Measurements from ENCODE around the gene ATE1. TPM values are rescaled to one million over a fixed set of nuclear protein-coding genes. Genes with fewer than 3 reads are reported as not detected.

ATE1 gene
- total RNA-seq, 1 donor from 2014 or later, result 27.6 TPM

GRCh38 chr10:121879476-121879875 is 48.4 kb downstream of the ATE1 start:
- DNase-seq (ENCODE audit: low read depth, low spot score), result no peak
- H3K9me3 Mint-ChIP-seq, result no peaks in the 10 kb centered on the region
- H3K36me3 Mint-ChIP-seq (ENCODE audit: low read depth), result peaks cover 7% of the 10 kb centered on the region
- H3K4me1 Mint-ChIP-seq, result peaks cover 16% of the 10 kb centered on the region
- H3K4me3 Mint-ChIP-seq, result no peak overlapping the region
- no peak overlapping the region for H3K27ac Mint-ChIP-seq (ENCODE audit: unreplicated experiment)
- no peak for TF ChIP-seq CTCF (conservative IDR thresholded peaks at IDR 0.05)
- H3K27me3 Mint-ChIP-seq (ENCODE audit: low read depth), result no peaks in the 10 kb centered on the region

GRCh38 chr10:121873236-121873635 is 54.6 kb downstream of the ATE1 start:
- no peak for TF ChIP-seq CTCF (conservative IDR thresholded peaks at IDR 0.05)
- Mint-ChIP-seq H3K27me3 (ENCODE audit: low read depth) (no peaks in the 10 kb centered on the region), H3K4me1 (peaks cover 14% of the 10 kb centered on the region), H3K27ac (ENCODE audit: unreplicated experiment) (no peak overlapping the region), H3K36me3 (ENCODE audit: low read depth) (peaks cover 16% of the 10 kb centered on the region), H3K9me3 (no peaks in the 10 kb centered on the region), H3K4me3 (no peak overlapping the region)
- DNase-seq (ENCODE audit: low read depth, low spot score), result no peak

- no peak for DNase-seq (ENCODE audit: low read depth, low spot score)
- Mint-ChIP-seq H3K4me3 (no peak overlapping the region), H3K27ac (ENCODE audit: unreplicated experiment) (no peak overlapping the region), H3K27me3 (ENCODE audit: low read depth) (no peaks in the 10 kb centered on the region), H3K9me3 (no peaks in the 10 kb centered on the region), H3K4me1 (peaks cover 14% of the 10 kb centered on the region), H3K36me3 (ENCODE audit: low read depth) (peaks cover 14% of the 10 kb centered on the region)
- no peak for TF ChIP-seq CTCF (conservative IDR thresholded peaks at IDR 0.05)
Observed at GRCh38 chr10:121870413-121870812, 57.4 kb downstream of the ATE1 start.

- Mint-ChIP-seq H3K9me3 (peaks cover 4% of the 10 kb centered on the region), H3K27me3 (ENCODE audit: low read depth) (no peaks in the 10 kb centered on the region), H3K27ac (ENCODE audit: unreplicated experiment) (no peak overlapping the region), H3K4me1 (peaks cover 15% of the 10 kb centered on the region), H3K4me3 (no peak overlapping the region), H3K36me3 (ENCODE audit: low read depth) (peaks cover 25% of the 10 kb centered on the region)
- DNase-seq (ENCODE audit: low read depth, low spot score), result no peak
- no peak for TF ChIP-seq CTCF (conservative IDR thresholded peaks at IDR 0.05)
Observed at GRCh38 chr10:121865554-121865953, 62.3 kb downstream of the ATE1 start.

GRCh38 chr10:121864653-121865052 is 63.2 kb downstream of the ATE1 start:
- DNase-seq (ENCODE audit: low read depth, low spot score), result no peak
- H3K4me3 Mint-ChIP-seq, result no peak overlapping the region
- peaks cover 19% of the 10 kb centered on the region for H3K4me1 Mint-ChIP-seq
- H3K27ac Mint-ChIP-seq (ENCODE audit: unreplicated experiment), result no peak overlapping the region
- peaks cover 25% of the 10 kb centered on the region for H3K36me3 Mint-ChIP-seq (ENCODE audit: low read depth)
- H3K27me3 Mint-ChIP-seq (ENCODE audit: low read depth), result no peaks in the 10 kb centered on the region
- H3K9me3 Mint-ChIP-seq, result peaks cover 4% of the 10 kb centered on the region
- no peak for TF ChIP-seq CTCF (conservative IDR thresholded peaks at IDR 0.05)

GRCh38 chr10:121864168-121864567 is 63.7 kb downstream of the ATE1 start:
- Mint-ChIP-seq H3K27me3 (ENCODE audit: low read depth) (no peaks in the 10 kb centered on the region), H3K27ac (ENCODE audit: unreplicated experiment) (no peak overlapping the region), H3K4me1 (peaks cover 19% of the 10 kb centered on the region), H3K9me3 (peaks cover 4% of the 10 kb centered on the region), H3K36me3 (ENCODE audit: low read depth) (peaks cover 22% of the 10 kb centered on the region), H3K4me3 (no peak overlapping the region)
- no peak for DNase-seq (ENCODE audit: low read depth, low spot score)
- TF ChIP-seq CTCF (conservative IDR thresholded peaks at IDR 0.05), result no peak

All from neural crest cell (in vitro differentiated cells).